Adipose tissue (tissue), 3 donors: ENCODE measurements around the gene SPTAN1. TPM values are rescaled to one million over a fixed set of nuclear protein-coding genes. Genes with fewer than 3 reads are reported as not detected.
"Not testable (repeated sequence)": the region's sequence is repeated elsewhere in the genome, so short reads cannot be mapped to it uniquely, and the experiment has no call there.

ENCODE experiments used
- H3K27ac ChIP-seq: one replicate; pipeline ENCODE4 v1.5.1; 2013; ENCODE audit warnings: low read depth, low read length
- WGBS, 3 donors: extraction: QIAGEN DNeasy Blood & Tissue Kit; methylation state at CpG; one replicate each; pipeline ENCODE4 v1.1.7; 2013; 5-methylcytosine and 5-hydroxymethylcytosine counted together
- polyA plus RNA-seq, 3 donors: library from polyadenylated mRNA; stranded (reverse); fragments of 200-250 nt; gene quantifications; one replicate each; pipeline ENCODE4 v1.2.3, GENCODE V29; 2013
- donor health status: healthy with polysubstance abuse.
- donor health status: Bipolar disorder and iron deficiency.
- donor health status: healthy.

The SPTAN1 gene
- polyA plus RNA-seq = 100 to 1,000 TPM in 2 of 3 donors, 10 to 100 TPM in 1; 41.2 to 147 (median 103) TPM

DNA sequence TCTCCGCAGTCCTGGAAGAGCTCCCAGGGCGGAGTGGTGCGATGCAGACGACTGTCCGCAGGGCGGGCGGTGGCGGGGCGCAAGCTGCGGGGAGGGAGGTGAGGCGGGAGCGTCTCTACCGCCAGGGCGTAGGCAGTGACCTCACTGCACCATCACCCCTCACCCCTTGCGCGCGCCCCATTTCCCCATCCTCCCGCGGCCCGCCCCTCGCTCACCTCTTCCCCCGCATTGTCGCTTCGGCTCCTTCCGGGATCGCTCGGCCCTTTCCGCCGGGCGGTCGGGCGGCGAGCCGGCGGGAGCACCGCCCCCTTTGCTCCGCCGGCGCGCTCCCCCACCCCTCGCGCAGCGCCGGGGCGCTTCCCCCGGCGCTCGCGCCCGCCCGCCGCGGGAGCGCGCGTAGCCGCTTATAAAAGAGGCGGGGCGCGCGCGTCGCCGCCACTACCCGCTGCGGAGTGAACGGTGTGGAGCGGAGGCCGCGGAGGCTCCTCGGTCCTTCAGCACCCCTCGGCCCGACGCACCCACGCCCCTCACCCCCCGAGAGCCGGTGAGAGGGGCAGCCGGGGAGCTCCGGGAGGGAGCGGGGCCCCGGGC, at the start of gene SPTAN1:
SPTAN1 (plus strand) TSS at position 435 of the 591 bp plus-strand sequence. CDS start 14,154 bp downstream, outside the sequence.
- peak within 1 kb of the TSS; percentile 68 for H3K27ac ChIP-seq
- WGBS, 3 donors = 0 to 1% (median 1%) methylated on average over 54 to 81 of the region's 81 CpGs

DNA sequence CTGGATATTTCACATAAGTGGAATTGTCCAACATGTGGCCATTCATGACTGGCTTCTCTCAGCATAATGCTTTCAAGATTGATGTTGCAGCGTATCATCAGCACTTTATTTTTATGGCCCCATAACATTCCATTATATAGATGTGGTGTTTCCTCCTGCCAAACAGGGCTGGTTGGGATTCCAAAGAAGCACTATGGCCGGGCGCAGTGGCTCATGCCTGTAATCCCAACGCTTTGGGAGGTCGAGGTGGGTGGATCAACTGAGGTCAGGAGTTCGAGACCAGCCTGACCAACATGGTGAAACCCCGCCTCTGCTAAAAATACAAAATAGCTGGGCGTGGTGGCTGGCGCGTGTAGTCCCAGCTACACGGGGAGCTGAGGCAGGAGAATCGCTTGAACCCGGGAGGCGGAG, 49.0 kb upstream of the SPTAN1 start:
- not testable (repeated sequence) for H3K27ac ChIP-seq
- WGBS, 3 donors = 59 to 72% (median 64%) methylated on average over 14 of the region's 14 CpGs

DNA sequence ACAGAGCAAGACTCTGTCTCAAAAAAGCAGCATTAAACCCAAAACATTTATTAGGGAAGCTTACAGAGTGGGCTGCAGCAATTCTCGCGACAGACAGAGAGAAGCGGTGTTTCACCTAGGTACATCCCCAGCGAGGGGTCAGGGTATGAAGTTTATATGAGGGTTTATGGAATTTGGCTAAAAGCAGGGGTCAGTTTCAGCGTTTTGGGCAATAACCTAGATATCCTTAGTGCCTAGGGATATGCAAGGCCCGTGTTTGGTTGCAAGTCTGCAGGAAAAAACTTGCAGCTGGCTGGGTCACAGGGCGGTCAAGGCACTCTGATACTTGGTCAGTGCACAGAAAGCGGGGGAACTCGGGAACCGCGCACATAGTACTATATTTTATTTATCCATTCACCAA, 48.5 kb upstream of the SPTAN1 start:
- WGBS, 3 donors = 8 to 23% (median 21%) methylated on average over 11 of the region's 11 CpGs
- no peak overlapping the region for H3K27ac ChIP-seq

DNA sequence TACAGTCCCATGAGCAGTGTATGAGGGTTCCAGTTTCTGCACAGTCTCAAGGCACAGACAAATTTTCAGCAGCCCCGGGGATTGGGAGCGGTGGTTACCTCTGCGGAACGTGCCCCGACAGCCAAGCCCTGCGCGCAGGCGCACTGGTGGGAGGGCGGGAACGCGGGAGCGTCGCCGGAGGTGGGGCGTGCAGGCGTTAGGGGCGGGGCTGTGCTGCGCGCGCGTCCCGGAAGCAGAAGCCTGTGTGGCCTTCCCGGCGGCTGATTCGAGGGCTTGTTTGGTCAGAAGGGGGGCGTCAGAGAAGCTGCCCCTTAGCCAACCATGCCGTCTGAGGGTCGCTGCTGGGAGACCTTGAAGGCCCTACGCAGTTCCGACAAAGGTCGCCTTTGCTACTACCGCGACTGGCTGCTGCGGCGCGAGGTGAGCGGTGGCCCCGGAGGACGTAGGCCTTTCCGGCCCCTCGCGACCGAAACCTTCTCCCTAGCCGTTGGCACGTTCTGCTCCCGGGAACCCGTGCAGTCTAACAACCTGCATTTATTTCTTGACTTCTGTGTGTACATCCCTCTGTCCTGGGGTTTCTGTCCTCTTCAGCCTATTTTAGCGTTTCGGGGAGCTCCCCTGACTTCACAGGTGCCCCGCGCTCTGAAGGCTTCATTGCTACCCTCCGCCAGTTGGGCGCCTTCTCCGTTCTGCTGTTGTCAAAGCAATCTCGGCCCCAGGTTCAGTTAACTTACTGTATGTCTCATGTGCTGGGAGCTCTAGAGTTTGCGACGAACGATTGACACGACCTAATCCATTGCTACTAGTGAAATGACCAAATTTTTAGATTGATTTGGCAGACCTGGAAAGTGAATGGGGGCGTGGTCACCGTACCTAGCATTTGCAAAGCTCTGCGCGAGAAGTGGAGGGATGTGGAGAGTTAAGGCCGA, 47.6 kb upstream of the SPTAN1 start, which contains the start of gene GLE1:
GLE1 (plus strand) TSS at position 235 of the 929 bp plus-strand sequence; CDS start at position 322, 87 bp downstream.
- WGBS, 3 donors = 0% methylated on average over 64 of the region's 64 CpGs

DNA sequence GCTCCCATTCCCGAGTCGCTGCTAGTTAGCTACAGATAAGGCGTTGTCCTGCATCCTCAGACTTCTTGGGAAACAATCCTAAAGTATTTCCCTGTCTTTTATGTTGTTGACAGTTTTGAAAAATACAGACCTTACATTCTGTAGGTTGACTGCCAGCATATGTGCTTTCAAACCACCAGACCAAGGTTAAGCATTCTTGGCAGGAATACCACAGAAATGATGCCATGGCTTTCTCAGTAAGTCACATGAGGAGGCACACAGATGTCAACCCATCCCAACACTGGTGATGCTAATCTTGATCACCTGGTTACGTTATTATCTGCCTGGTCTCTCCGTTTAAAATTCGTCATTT, 47.0 kb upstream of the SPTAN1 start:
- WGBS, 3 donors = 16 to 38% (median 32%) methylated on average over 6 of the region's 6 CpGs
- no peak overlapping the region for H3K27ac ChIP-seq

More for the DNA sequence above, 47.6 kb upstream of the SPTAN1 start, which contains the start of gene GLE1:
- H3K27ac ChIP-seq = no peak within 1 kb of the TSS

DNA sequence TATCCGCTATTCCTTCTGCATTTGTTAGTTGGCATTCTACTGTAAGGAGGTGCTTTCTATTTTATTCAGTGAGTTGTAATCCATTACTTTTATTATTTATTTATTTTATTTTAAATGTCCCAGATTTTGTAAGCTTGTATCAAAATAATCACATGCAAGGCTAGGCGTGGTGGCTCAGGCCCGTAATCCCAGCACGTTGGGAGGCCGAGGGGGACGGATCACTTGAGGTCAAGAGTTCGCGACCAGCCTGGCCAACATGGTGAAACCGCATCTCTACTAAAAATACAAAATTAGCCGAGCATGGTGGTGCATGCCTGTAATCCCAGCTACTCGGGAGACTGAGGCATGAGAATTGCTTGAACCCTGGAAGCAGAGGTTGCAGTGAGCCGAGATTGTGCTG, 46.5 kb upstream of the SPTAN1 start:
- not testable (repeated sequence) for H3K27ac ChIP-seq
- 85 to 90% (median 88%) methylated on average over 12 of the region's 12 CpGs for WGBS, 3 donors

DNA sequence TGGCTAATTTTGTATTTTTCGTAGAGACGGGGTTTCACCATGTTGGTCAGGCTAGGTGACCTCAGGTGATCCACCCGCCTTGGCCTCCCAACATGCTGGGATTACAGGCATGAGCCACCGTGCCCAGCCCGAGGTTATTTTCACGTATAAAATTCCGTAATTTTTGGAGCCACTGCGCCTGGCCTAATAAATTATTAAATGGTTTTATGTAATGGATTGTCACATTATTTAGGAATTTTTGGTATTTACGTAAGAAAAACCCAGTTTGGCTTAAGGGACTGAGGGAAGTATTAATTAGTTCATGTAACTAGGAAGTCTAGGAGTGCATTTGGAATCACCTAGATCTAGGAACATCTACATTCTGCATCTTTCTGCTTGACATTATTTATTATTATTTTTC, 39.6 kb upstream of the SPTAN1 start:
- 93 to 95% (median 95%) methylated on average over 9 of the region's 9 CpGs for WGBS, 3 donors
- no peak overlapping the region for H3K27ac ChIP-seq

DNA sequence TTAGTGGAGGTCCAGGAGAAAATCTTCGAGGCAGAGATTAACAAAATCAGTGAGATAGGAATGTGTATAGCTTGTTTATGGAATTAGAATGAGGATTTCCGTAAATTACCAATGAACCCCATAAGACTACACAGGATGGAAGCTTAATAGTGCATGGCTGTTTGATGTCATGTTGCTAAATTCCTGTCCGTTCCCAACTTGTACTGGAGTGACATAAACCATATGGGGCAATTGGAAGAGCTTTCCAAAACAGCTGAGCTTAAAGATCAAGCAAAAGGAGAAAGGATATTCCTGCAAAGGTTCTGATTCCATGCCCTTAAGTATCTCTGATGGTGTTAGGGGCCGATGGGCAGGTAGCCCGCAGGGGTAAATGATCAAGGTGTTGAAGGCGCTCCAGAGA, 30.4 kb upstream of the SPTAN1 start:
- WGBS, 3 donors = 92 to 93% (median 92%) methylated on average over 6 of the region's 6 CpGs
- no peak overlapping the region for H3K27ac ChIP-seq

DNA sequence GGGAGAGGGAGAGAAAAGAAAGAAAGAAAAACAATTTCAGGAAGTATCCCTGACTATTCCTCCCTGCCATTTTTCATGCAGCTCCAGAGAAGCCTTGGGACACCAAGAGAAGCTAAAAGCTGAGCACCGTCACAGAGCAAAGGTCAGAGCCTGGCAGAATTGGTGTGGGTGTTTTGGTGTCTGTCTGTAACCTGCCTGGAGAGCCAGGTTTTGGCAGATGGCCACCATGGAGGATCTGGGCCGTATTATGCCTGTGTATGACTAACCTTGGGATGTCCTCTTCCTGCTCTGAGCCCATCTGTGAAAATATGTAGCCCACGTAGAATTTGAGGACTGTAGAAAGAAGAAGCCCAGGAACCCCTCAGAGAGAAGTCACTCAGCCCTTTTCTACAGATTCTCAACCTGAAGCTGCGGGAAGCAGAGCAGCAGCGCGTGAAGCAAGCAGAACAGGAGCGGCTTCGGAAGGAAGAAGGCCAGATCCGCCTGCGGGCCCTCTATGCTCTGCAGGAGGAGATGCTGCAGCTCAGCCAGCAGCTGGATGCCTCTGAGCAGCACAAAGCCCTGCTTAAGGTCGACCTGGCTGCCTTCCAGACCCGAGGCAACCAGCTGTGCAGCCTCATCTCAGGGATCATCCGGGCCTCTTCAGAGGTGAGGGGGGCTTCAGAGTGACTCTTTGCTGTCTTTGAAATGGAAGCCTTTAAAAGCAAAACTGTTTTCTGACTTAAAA, 29.0 kb upstream of the SPTAN1 start:
- 50 to 62% (median 54%) methylated on average over 13 of the region's 13 CpGs for WGBS, 3 donors
- no peak overlapping the region for H3K27ac ChIP-seq

DNA sequence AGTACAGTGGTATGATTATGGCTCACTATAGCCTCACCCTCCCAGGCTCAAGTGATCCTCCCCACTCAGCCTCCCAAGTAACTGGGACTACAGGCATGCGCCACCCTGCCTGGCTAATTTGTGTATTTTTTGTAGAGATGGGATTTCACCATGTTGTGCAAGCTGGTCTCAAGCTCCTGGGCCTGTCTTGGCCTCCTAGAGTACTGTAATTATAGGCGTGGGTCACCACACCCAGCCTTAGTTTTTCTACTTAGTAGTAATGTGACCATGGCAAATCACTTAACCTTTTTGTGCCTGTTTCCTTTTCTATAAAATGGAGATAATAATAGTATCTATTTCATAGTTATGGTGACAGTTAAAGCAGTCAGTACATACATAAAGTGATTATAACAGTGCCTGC, 25.7 kb upstream of the SPTAN1 start:
- WGBS, 3 donors = 81 to 88% (median 83%) methylated on average over 2 of the region's 2 CpGs
- no peak overlapping the region for H3K27ac ChIP-seq

DNA sequence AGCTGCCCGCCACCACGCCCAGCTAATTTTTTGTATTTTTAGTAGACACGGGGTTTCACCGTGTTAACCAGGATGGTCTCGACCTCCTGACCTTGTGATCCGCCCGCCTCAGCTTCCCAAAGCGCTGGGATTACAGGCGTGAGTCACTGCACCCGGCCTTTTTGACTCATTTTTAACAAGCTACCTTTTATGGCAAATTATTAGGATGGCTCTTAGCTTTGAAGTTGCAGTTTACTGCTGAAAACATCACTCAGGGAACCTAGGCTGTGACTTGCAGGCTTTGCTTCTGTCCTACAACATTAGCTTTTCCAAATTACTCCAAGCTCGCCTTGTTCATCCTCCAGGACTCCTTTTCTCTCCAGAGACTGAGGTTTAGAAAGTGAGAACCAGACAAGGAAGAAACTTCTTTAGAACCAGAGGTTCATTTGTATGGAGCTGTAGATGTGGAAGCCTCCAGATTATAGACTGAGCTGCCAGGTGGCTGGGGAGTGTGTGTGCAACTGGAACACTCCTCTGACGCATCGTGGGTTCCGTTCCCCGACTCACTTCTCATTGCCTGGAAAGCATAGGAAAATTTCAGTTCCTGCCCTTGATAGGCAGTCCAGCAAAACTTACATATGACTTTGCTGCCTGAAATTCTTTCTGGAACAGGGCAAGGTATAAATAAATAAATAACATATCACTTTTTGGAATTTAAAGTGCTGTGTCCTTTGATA, 23.8 kb upstream of the SPTAN1 start:
- no peak overlapping the region for H3K27ac ChIP-seq
- 86 to 93% (median 92%) methylated on average over 15 of the region's 15 CpGs for WGBS, 3 donors

DNA sequence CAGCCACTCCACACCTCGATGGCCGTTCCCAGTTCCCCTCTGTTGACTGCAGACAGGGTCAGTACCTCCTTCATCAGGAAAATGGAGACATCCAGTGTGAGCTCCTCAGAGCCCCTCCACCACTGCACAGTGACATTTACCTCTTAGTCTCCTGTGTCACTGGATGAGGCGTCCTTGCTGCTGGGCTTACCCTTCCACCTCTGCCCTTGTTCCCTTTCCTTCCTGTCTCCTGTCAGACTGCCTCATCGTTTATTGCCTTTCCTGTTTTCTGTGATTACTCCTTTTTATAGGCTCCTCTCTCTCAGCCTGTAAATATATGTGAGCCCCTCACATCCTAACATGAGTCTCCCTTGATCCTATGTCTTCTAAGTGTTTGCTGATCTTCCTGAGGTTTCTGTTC, 23.2 kb upstream of the SPTAN1 start:
- WGBS, 3 donors = 65 to 73% (median 72%) methylated on average over 4 of the region's 4 CpGs
- no peak overlapping the region for H3K27ac ChIP-seq

DNA sequence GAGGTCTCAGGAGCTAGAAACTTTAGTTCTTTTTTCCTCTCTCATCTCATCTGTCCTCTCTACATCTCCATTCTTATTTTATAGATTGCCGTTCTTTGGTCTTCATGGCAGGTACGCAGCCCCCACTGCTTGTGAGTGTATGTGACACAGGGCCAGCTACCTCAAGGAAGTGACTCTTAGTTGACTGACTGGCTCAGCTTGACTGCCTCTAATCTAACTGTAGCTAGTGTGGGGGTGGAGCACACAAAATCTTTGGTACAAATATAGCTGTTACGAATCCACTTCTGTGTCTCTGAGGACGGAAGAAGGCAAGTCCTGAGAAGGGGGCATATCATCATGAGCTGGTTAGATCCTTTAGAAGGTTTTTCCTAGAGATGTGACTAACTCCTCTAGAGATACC, 19.8 kb upstream of the SPTAN1 start:
- 93 to 96% (median 95%) methylated on average over 4 of the region's 4 CpGs for WGBS, 3 donors
- no peak overlapping the region for H3K27ac ChIP-seq

DNA sequence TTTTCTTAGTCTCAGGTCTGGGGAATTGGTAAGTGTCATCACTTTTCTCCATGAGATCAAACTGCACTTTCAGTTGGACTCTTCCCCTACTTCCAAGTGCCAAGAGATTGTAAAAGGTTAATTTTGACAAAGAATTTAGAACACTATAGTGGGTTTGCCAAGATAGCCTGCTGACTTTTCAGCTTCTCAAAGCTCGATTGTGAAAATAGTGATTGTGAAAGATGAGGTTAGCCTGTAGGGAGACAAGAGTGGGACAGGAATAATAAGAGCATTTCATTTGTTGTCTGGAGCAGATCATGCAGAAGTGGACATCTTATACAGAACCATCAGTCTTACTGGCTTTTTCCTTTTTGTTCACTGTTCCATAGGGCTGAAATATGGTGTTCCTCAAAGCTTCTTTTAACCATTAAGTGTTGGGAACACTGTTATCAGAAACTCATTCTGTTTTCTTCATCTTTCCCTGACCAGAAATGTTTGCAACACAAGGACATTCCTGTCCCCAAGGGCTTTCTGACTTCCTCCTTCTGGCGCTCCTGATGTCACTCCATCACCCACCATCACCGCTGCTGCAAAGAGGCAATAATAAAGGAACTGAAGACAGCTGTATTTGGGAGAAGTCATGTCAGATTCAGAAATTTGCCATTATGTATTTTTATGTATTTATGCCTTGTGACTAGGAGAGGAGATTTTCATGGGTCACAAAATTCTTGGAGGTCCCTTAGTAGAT, 11.6 kb upstream of the SPTAN1 start:
- no peak overlapping the region for H3K27ac ChIP-seq
- 38 to 78% (median 40%) methylated on average over 3 of the region's 3 CpGs for WGBS, 3 donors

DNA sequence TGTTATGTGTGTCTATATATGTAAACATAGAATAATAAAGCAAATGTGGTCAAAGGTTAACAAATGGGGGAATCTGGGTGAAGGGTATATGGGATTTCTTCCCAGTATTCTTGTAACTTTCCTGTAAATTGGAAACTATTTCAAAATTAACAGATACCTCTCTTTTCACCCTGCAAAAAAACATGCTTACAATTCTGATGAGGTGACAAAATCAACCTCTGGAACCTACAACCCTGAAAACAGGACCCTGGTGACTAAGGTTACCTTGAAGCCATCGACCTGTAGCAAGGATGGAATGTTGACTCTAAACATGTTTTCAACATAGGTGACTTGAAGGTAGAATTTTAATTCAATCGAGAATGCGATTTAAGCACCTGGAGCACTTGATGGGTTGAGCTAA, 5.9 kb upstream of the SPTAN1 start:
- 71 to 96% (median 79%) methylated on average over 3 of the region's 3 CpGs for WGBS, 3 donors
- H3K27ac ChIP-seq = no peak overlapping the region

DNA sequence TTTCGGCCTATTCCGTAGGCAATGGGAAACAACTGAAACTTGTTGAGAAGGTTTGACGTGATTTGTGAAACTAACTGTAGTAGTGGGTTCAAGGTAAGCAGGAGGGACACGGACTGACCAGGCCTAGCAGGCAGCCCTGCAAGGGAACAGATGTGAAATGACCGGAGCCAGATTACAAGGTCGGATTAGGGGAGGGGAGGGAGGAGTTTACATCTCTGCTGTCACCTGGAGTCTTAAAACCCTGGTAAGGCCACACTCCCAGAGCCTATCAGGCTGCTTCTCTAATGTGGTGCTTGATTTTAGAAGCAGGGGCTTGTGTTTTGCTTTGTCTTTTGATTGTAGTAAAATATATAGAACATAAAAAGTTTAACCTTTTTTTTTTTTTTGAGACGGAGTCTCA, 3.5 kb upstream of the SPTAN1 start:
- H3K27ac ChIP-seq = no peak overlapping the region
- 84 to 95% (median 93%) methylated on average over 7 of the region's 7 CpGs for whole genome bisulfite sequencing, 3 donors

DNA sequence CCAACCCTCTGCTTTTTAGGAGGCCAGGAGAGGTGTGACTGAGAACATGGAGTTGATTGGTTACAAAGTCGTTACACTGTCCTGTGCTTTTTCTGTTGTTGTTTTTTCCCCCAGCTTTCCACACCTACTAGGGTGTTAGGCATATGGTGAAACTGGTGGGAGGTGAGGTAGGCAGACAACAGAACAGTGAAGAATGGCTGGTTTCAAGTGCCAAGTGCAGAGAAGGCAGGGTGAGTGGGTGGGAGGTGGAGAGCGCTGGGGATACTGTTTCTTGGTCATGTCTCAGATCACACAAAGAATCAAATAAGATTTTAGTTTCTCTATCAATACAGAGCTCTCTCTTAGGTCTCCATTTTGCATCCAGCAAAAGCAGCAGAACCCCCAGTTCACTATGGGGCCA, 2.2 kb upstream of the SPTAN1 start:
- WGBS, 3 donors = 64 to 81% (median 76%) methylated on average over 2 of the region's 2 CpGs
- no peak overlapping the region for H3K27ac ChIP-seq
